H9 (cell line): Measurements from ENCODE around the gene TMEM233. TPM values are rescaled to one million over a fixed set of nuclear protein-coding genes. Genes with fewer than 3 reads are reported as not detected.

ENCODE experiments used
- DNase-seq: peaks from one replicate; pipeline ENCODE4 v3.0.0-alpha.2; 2017
- H2AFZ ChIP-seq: one replicate; pipeline ENCODE4 v1.6.1; 2013; ENCODE audit warnings: mild to moderate bottlenecking, low read length, control low read depth, moderate library complexity
- H2AK5ac ChIP-seq: 2 replicates; pipeline ENCODE4 v1.6.1; 2013; ENCODE audit warnings: low read length, control low read depth, mixed read lengths; ENCODE audit not compliant: insufficient read length
- H2BK120ac ChIP-seq: one replicate; pipeline ENCODE4 v1.6.1; 2013; ENCODE audit warnings: low read depth, mild to moderate bottlenecking, low read length, control low read depth, inconsistent platforms; ENCODE audit not compliant: poor library complexity, severe bottlenecking
- H2BK12ac ChIP-seq: 2 replicates; pipeline ENCODE4 v1.6.1; 2013; ENCODE audit warnings: low read length, control low read depth, mixed read lengths, low read depth; ENCODE audit not compliant: insufficient read length
- H2BK15ac ChIP-seq: 2 replicates; pipeline ENCODE4 v1.6.1; 2013; ENCODE audit warnings: low read depth, low read length, control low read depth
- H2BK20ac ChIP-seq: one replicate; pipeline ENCODE4 v1.6.1; 2013; ENCODE audit warnings: low read depth, mild to moderate bottlenecking, low read length, control low read depth, inconsistent platforms; ENCODE audit not compliant: poor library complexity, severe bottlenecking
- H2BK5ac ChIP-seq: 2 replicates; pipeline ENCODE4 v1.6.1; 2013; ENCODE audit warnings: low read length, control low read depth, mixed read lengths; ENCODE audit not compliant: insufficient read length
- H3K14ac ChIP-seq: 2 replicates; pipeline ENCODE4 v1.6.1; 2013; ENCODE audit warnings: low read length, control low read depth; ENCODE audit not compliant: insufficient read depth
- H3K18ac ChIP-seq: 2 replicates; pipeline ENCODE4 v1.6.1; 2013; ENCODE audit warnings: low read depth, mild to moderate bottlenecking, mixed read lengths, low read length, control low read depth; ENCODE audit not compliant: insufficient read length
- H3K23ac ChIP-seq: 2 replicates; pipeline ENCODE4 v1.6.1; 2013; ENCODE audit warnings: low read length, control low read depth, mixed read lengths, low read depth; ENCODE audit not compliant: insufficient read length
- H3K23me2 ChIP-seq: 2 replicates; pipeline ENCODE4 v1.6.1; 2013; ENCODE audit warnings: low read depth, mild to moderate bottlenecking, mixed read lengths, low read length, control low read depth; ENCODE audit not compliant: insufficient read length, poor library complexity, severe bottlenecking
- H3K27ac ChIP-seq: 2 replicates; pipeline ENCODE4 v1.5.1; 2013; ENCODE audit warnings: low read length, control low read depth, mixed read lengths, low read depth; ENCODE audit not compliant: insufficient read length
- H3K27me3 ChIP-seq: 2 replicates; pipeline ENCODE4 v1.6.1; 2013; ENCODE audit warnings: low read length, control low read depth, inconsistent platforms; ENCODE audit not compliant: insufficient read depth
- H3K4ac ChIP-seq: 2 replicates; pipeline ENCODE4 v1.6.1; 2013; ENCODE audit warnings: low read depth, mild to moderate bottlenecking, control low read depth, inconsistent platforms, low read length, moderate library complexity
- H3K4me1 ChIP-seq: 2 replicates; pipeline ENCODE4 v1.6.1; 2013; ENCODE audit warnings: low read length, control low read depth, inconsistent platforms; ENCODE audit not compliant: insufficient read depth
- H3K4me2 ChIP-seq: 2 replicates; pipeline ENCODE4 v1.6.1; 2013; ENCODE audit warnings: low read length, control low read depth, mixed read lengths; ENCODE audit not compliant: insufficient read length, insufficient read depth
- H3K56ac ChIP-seq: 2 replicates; pipeline ENCODE4 v1.6.1; 2013; ENCODE audit warnings: low read depth, mild to moderate bottlenecking, mixed read lengths, low read length, control low read depth; ENCODE audit not compliant: insufficient read length
- H3K79me1 ChIP-seq: 2 replicates; pipeline ENCODE4 v1.6.1; 2013; ENCODE audit warnings: low read depth, mild to moderate bottlenecking, moderate library complexity, low read length, control low read depth, inconsistent platforms; ENCODE audit not compliant: insufficient read depth, poor library complexity, severe bottlenecking
- H3K79me2 ChIP-seq: 2 replicates; pipeline ENCODE4 v1.6.1; 2013; ENCODE audit warnings: low read length, control low read depth, inconsistent platforms; ENCODE audit not compliant: insufficient read depth
- H3K9ac ChIP-seq: 2 replicates; pipeline ENCODE4 v1.6.1; 2013; ENCODE audit warnings: low read length, control low read depth, mixed read lengths; ENCODE audit not compliant: insufficient read length; ENCODE audit errors: extremely low read depth
- H3K9me3 ChIP-seq: one replicate; pipeline ENCODE4 v1.6.1; 2013; ENCODE audit warnings: low read depth, low read length, inconsistent platforms; ENCODE audit not compliant: control insufficient read depth
- H3T11ph ChIP-seq: one replicate; pipeline ENCODE4 v1.6.1; 2013; ENCODE audit warnings: mild to moderate bottlenecking, low read length, control low read depth, inconsistent platforms
- H4K20me1 ChIP-seq: one replicate; pipeline ENCODE4 v1.6.1; 2013; ENCODE audit not compliant: control insufficient read depth, insufficient read length, insufficient read depth
- H4K5ac ChIP-seq: 2 replicates; pipeline ENCODE4 v1.6.1; 2013; ENCODE audit warnings: low read depth, mild to moderate bottlenecking, mixed read lengths, low read length, control low read depth; ENCODE audit not compliant: insufficient read length
- H4K8ac ChIP-seq: replicated peaks from 2 replicates; pipeline ENCODE4 v1.6.1; 2013; ENCODE audit warnings: low read length, control low read depth, mixed read lengths, low read depth; ENCODE audit not compliant: insufficient read length
- H4K91ac ChIP-seq: 2 replicates; pipeline ENCODE4 v1.6.1; 2013; ENCODE audit warnings: low read depth, mild to moderate bottlenecking, moderate library complexity, mixed read lengths, low read length, control low read depth; ENCODE audit not compliant: insufficient read length
- H3K27ac Mint-ChIP-seq, 3 experiments: 2 replicates in 2 of 3; 3 replicates in 1 of 3; pipeline ENCODE4 v1.8.0; 2020 to 2021; ENCODE audit warnings: mixed read lengths in 3 of 3, mild to moderate bottlenecking in 1 of 3, moderate library complexity in 1 of 3
- H3K27me3 Mint-ChIP-seq: 2 replicates; pipeline ENCODE4 v1.8.0; 2021; ENCODE audit warnings: low read depth, mild to moderate bottlenecking, moderate library complexity, mixed read lengths
- H3K36me3 Mint-ChIP-seq, 3 experiments: 2 replicates in 2 of 3; 3 replicates in 1 of 3; pipeline ENCODE4 v1.8.0; 2020 to 2021; ENCODE audit warnings: low read depth in 3 of 3, mixed read lengths in 3 of 3; ENCODE audit not compliant: insufficient read depth in 1 of 3
- H3K4me1 Mint-ChIP-seq, 2 experiments: 2 replicates each; pipeline ENCODE4 v1.8.0; 2020; ENCODE audit warnings: mixed read lengths in 2 of 2
- H3K4me3 Mint-ChIP-seq, 2 experiments: 2 replicates in 1 of 2; 3 replicates in 1 of 2; pipeline ENCODE4 v1.8.0; 2020 to 2021; ENCODE audit warnings: mild to moderate bottlenecking in 2 of 2, mixed read lengths in 2 of 2, moderate library complexity in 1 of 2
- H3K9me3 Mint-ChIP-seq, 2 experiments: 2 replicates in 1 of 2; 3 replicates in 1 of 2; pipeline ENCODE4 v1.8.0; 2020; ENCODE audit warnings: mild to moderate bottlenecking in 2 of 2, mixed read lengths in 2 of 2, moderate library complexity in 1 of 2
- CTCF ChIP-seq: fragments of 200-600 bp; sonication (generic); conservative IDR thresholded peaks from 3 replicates; pipeline ENCODE4 v1.8.0; 2021; ENCODE audit warnings: antibody characterized with exemption, mild to moderate bottlenecking
- WGBS: extraction: QIAGEN DNeasy Blood & Tissue Kit; methylation state at CpG from one replicate; pipeline ENCODE4 v1.1.7; 2013; ENCODE audit warnings: missing lambda C conversion rate, low lambda C conversion rate, mixed read lengths; ENCODE audit not compliant: insufficient read length; ENCODE audit errors: extremely low coverage; 5-methylcytosine and 5-hydroxymethylcytosine counted together
- total RNA-seq: library from RNA; stranded (reverse); gene quantifications from 2 replicates; pipeline ENCODE4 v1.2.1, GENCODE V29; 2021

The TMEM233 gene
- total RNA-seq, 1 experiment from 2014 or later: not detected

- H4K20me1 ChIP-seq: no peaks in the 10 kb centered on the region
- Mint-ChIP-seq H3K4me1 (peaks cover 0 to under 1% of the 10 kb centered on the region in 2 experiments; a peak in 1 of 4 replicates), H3K27ac (no peak overlapping the region), H3K4me3 (no peak overlapping the region), H3K9me3 (no peaks in the 10 kb centered on the region), H3K36me3 (no peaks in the 10 kb centered on the region), H3K27me3 (peaks cover 17% of the 10 kb centered on the region)
- H3K27ac ChIP-seq: no peak overlapping the region
- no peaks in the 10 kb centered on the region for H3K23me2 ChIP-seq
- no peaks in the 10 kb centered on the region for H3K79me1 ChIP-seq
- no peak overlapping the region for H3K4me2 ChIP-seq
- no peak overlapping the region for H3K9ac ChIP-seq
- H3K79me2 ChIP-seq: no peaks in the 10 kb centered on the region
- H2BK20ac ChIP-seq: no peak overlapping the region
- H3K14ac ChIP-seq: no peak overlapping the region
- no peak overlapping the region for H2BK15ac ChIP-seq
- DNase-seq: no peak
- H3K4ac ChIP-seq: no peak overlapping the region
- no peak overlapping the region for H3K23ac ChIP-seq
- no peak for TF ChIP-seq CTCF
- H2AFZ ChIP-seq: no peak overlapping the region
- no peak overlapping the region for H4K5ac ChIP-seq
- WGBS: no CpG with 5 or more reads among the region's 7 CpGs
- H2AK5ac ChIP-seq: no peak overlapping the region
- H4K91ac ChIP-seq: no peak overlapping the region
- H3K4me1 ChIP-seq: no peaks in the 10 kb centered on the region
- H3K56ac ChIP-seq: no peak overlapping the region
- no peak overlapping the region for H2BK12ac ChIP-seq
- no peak overlapping the region for H3K18ac ChIP-seq
- no peaks in the 10 kb centered on the region for H3K27me3 ChIP-seq
- H3K9me3 ChIP-seq: no peaks in the 10 kb centered on the region
- H3T11ph ChIP-seq: no peak overlapping the region
- H2BK120ac ChIP-seq: no peak overlapping the region
- no peak overlapping the region for H4K8ac ChIP-seq
- H2BK5ac ChIP-seq: no peak overlapping the region
These were observed 36.7 kb downstream of the TMEM233 start for GRCh38 chr12:119630223-119630780.
